HEK293 (cell line): Measurements from ENCODE around the gene WDR48.

Experiments
- CTCF ChIP-seq: fragments of 450-650 bp; formaldehyde crosslinking; IDR thresholded peaks from 2 replicates; pipeline ENCODE4 v1.5.1; 2016; ENCODE audit warnings: missing biosample characterization, missing genetic modification characterization
- EGR2 ChIP-seq: fragments of 450-650 bp; formaldehyde crosslinking; IDR thresholded peaks from 2 replicates; pipeline ENCODE4 v1.5.1; 2016; ENCODE audit warnings: low read depth, missing biosample characterization, missing genetic modification characterization
- KLF1 ChIP-seq: fragments of 450-650 bp; formaldehyde crosslinking; IDR thresholded peaks from 2 replicates; pipeline ENCODE4 v1.5.1; 2016; ENCODE audit warnings: missing biosample characterization, missing genetic modification characterization
- KLF10 ChIP-seq: fragments of 450-650 bp; IDR thresholded peaks from 2 replicates; pipeline ENCODE4 v1.5.1; 2018; ENCODE audit warnings: missing biosample characterization, mild to moderate bottlenecking, missing genetic modification characterization
- SP7 ChIP-seq: fragments of 450-650 bp; formaldehyde crosslinking; IDR thresholded peaks from 2 replicates; pipeline ENCODE4 v1.5.1; 2016; ENCODE audit warnings: missing biosample characterization, missing genetic modification characterization
- TCF7L2 ChIP-seq: IDR thresholded peaks from 2 replicates; pipeline ENCODE4 v1.6.1; 2011; ENCODE audit warnings: low read depth, mild to moderate bottlenecking, inconsistent platforms, low read length, moderate library complexity, borderline replicate concordance
- ZBTB1 ChIP-seq: fragments of 450-650 bp; formaldehyde crosslinking; IDR thresholded peaks from 2 replicates; pipeline ENCODE4 v1.5.1; 2016; ENCODE audit warnings: missing biosample characterization, missing genetic modification characterization
- ZNF16 ChIP-seq: fragments of 450-650 bp; formaldehyde crosslinking; IDR thresholded peaks from 2 replicates; pipeline ENCODE4 v1.5.1; 2016; ENCODE audit warnings: low read depth, missing biosample characterization, missing genetic modification characterization
- ZNF544 ChIP-seq: fragments of 450-650 bp; formaldehyde crosslinking; IDR thresholded peaks from 2 replicates; pipeline ENCODE4 v1.5.0; 2017; ENCODE audit warnings: missing biosample characterization, missing genetic modification characterization
- ZNF560 ChIP-seq: fragments of 450-650 bp; formaldehyde crosslinking; IDR thresholded peaks from 2 replicates; pipeline ENCODE4 v1.5.1; 2017; ENCODE audit warnings: missing biosample characterization, missing genetic modification characterization, borderline replicate concordance
- ZNF792 ChIP-seq: fragments of 450-650 bp; formaldehyde crosslinking; IDR thresholded peaks from 2 replicates; pipeline ENCODE4 v1.5.1; 2016; ENCODE audit warnings: missing biosample characterization, missing genetic modification characterization
- TF ChIP-seq, protein P1 (sequence below): fragments of 450-650 bp; formaldehyde crosslinking; IDR thresholded peaks from 2 replicates; pipeline ENCODE4 v1.5.1; 2016; ENCODE audit warnings: missing biosample characterization, missing genetic modification characterization
- TF ChIP-seq, protein P2 (sequence below): fragments of 450-650 bp; formaldehyde crosslinking; IDR thresholded peaks from 2 replicates; pipeline ENCODE4 v1.5.1; 2016; ENCODE audit warnings: missing biosample characterization, missing genetic modification characterization

DNA sequence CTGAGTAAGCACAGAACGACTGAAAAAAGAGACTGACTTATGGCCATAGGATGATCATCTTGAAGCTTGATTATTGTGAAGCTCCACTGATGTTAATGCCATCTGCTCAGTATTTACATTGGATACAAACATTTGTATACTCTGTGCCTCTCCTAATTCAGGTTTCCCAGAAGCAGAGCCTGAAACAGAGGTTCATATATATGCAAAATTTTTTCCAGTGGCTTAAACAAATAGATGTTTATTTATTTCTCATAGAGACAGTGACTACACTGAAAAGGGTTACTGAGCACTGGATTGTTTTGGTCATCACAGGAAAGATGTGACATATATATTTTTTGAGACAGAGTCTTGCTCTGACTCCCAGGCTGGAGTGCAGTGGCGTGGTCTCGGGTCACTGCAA lies 36.4 kb upstream of the WDR48 start:
- TF ChIP-seq CTCF, result no peak
- no peak for TF ChIP-seq SP7 (tag by site-specific recombination)
- TF ChIP-seq ZNF16 (tag by site-specific recombination), result no peak
- no peak for TF ChIP-seq EGR2
- no peak for TF ChIP-seq KLF10
- TF ChIP-seq ZBTB1 (tag by site-specific recombination), result no peak
- TF ChIP-seq, protein P1, sequence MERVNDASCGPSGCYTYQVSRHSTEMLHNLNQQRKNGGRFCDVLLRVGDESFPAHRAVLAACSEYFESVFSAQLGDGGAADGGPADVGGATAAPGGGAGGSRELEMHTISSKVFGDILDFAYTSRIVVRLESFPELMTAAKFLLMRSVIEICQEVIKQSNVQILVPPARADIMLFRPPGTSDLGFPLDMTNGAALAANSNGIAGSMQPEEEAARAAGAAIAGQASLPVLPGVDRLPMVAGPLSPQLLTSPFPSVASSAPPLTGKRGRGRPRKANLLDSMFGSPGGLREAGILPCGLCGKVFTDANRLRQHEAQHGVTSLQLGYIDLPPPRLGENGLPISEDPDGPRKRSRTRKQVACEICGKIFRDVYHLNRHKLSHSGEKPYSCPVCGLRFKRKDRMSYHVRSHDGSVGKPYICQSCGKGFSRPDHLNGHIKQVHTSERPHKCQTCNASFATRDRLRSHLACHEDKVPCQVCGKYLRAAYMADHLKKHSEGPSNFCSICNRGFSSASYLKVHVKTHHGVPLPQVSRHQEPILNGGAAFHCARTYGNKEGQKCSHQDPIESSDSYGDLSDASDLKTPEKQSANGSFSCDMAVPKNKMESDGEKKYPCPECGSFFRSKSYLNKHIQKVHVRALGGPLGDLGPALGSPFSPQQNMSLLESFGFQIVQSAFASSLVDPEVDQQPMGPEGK (tag by site-specific recombination), result no peak
- no peak for TF ChIP-seq ZNF560
- TF ChIP-seq, protein P2, sequence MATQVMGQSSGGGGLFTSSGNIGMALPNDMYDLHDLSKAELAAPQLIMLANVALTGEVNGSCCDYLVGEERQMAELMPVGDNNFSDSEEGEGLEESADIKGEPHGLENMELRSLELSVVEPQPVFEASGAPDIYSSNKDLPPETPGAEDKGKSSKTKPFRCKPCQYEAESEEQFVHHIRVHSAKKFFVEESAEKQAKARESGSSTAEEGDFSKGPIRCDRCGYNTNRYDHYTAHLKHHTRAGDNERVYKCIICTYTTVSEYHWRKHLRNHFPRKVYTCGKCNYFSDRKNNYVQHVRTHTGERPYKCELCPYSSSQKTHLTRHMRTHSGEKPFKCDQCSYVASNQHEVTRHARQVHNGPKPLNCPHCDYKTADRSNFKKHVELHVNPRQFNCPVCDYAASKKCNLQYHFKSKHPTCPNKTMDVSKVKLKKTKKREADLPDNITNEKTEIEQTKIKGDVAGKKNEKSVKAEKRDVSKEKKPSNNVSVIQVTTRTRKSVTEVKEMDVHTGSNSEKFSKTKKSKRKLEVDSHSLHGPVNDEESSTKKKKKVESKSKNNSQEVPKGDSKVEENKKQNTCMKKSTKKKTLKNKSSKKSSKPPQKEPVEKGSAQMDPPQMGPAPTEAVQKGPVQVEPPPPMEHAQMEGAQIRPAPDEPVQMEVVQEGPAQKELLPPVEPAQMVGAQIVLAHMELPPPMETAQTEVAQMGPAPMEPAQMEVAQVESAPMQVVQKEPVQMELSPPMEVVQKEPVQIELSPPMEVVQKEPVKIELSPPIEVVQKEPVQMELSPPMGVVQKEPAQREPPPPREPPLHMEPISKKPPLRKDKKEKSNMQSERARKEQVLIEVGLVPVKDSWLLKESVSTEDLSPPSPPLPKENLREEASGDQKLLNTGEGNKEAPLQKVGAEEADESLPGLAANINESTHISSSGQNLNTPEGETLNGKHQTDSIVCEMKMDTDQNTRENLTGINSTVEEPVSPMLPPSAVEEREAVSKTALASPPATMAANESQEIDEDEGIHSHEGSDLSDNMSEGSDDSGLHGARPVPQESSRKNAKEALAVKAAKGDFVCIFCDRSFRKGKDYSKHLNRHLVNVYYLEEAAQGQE (tag by site-specific recombination), result no peak
- TF ChIP-seq TCF7L2, result no peak
- no peak for TF ChIP-seq ZNF792
- TF ChIP-seq ZNF544 (tag by site-specific recombination), result no peak
- no peak for TF ChIP-seq KLF1
